Gastrocnemius medialis (tissue), 4 donors: ENCODE measurements around the gene GPRIN1. TPM values are rescaled to one million over a fixed set of nuclear protein-coding genes. Genes with fewer than 3 reads are reported as not detected.

Source experiments
- ATAC-seq, 2 donors: fragments of 150-250 bp; one replicate each; pipeline ENCODE4 v1.9.1; 2016
- DNase-seq, 2 donors: peaks; one replicate each; pipeline ENCODE4 v3.0.0-alpha.2; 2019
- H3K27ac ChIP-seq, 4 donors: fragments of 200-600 bp; sonication (generic); 1 replicate in 1 of 4; 2 replicates in 3 of 4; pipeline ENCODE4 v1.5.1; 2016 to 2018; ENCODE audit warnings: mild to moderate bottlenecking in 2 of 4, moderate library complexity in 1 of 4
- H3K27me3 ChIP-seq, 3 donors: fragments of 200-600 bp; sonication (generic) in 2 of 3; 1 replicate in 1 of 3; 2 replicates in 2 of 3; pipeline versions ENCODE4 v1.5.1 to v1.6.0; 2016 to 2019; ENCODE audit warnings: mild to moderate bottlenecking in 1 of 3, moderate library complexity in 1 of 3
- H3K36me3 ChIP-seq, 2 donors: fragments of 200-600 bp; sonication (generic) in 1 of 2; one replicate each; pipeline ENCODE4 v1.5.1; 2017 to 2018
- H3K4me1 ChIP-seq, 2 donors: fragments of 200-600 bp; sonication (generic) in 1 of 2; one replicate each; pipeline ENCODE4 v1.5.1; 2016 to 2017; ENCODE audit warnings: mild to moderate bottlenecking in 2 of 2
- H3K4me3 ChIP-seq, 4 donors: fragments of 200-600 bp; sonication (generic) in 3 of 4; 1 replicate in 1 of 4; 2 replicates in 3 of 4; pipeline ENCODE4 v1.5.1; 2016 to 2019; ENCODE audit warnings: mild to moderate bottlenecking in 2 of 4
- H3K9me3 ChIP-seq, 3 donors: fragments of 200-600 bp; sonication (generic) in 2 of 3; 1 replicate in 1 of 3; 2 replicates in 2 of 3; pipeline ENCODE4 v1.5.1; 2016 to 2019
- POLR2A ChIP-seq, 2 donors: fragments of 450-650 bp; IDR thresholded peaks; one replicate each; pipeline ENCODE4 v1.6.1; 2017; ENCODE audit warnings: antibody characterized with exemption in 2 of 2, mild to moderate bottlenecking in 2 of 2, moderate library complexity in 2 of 2
- in situ Hi-C, 4 donors: fragments of 200-750 bp; cut with MboI; loops; one replicate each; pipeline versions ENCODE4 v1.15.0 to v1.8.0; 2017; ENCODE audit warnings: low sequenced_read_pairs in 4 of 4
- intact Hi-C: fragments of 100-400 bp; cut with DNase I; formaldehyde crosslinking; loops from one replicate; pipeline ENCODE4 v1.15.1; 2023; ENCODE audit warnings: low total_unique reads
- total RNA-seq, 4 donors: library from RNA; depleted of rRNA; stranded (reverse); fragments of >200 nt; gene quantifications; one replicate each; pipeline versions ENCODE4 v1.1.0 to v1.2.3, GENCODE V29; 2016
- TF ChIP-seq, protein P1 (sequence below), 5 experiments: fragments of 450-650 bp in 3 of 5; fragments of 200-600 bp in 2 of 5; sonication (generic) in 2 of 5; IDR thresholded peaks in 4 of 5; conservative IDR thresholded peaks in 1 of 5; 1 replicate in 4 of 5; 2 replicates in 1 of 5; pipeline ENCODE4 v1.5.1; 2016 to 2019; ENCODE audit warnings: antibody characterized with exemption in 5 of 5, mild to moderate bottlenecking in 3 of 5, moderate library complexity in 3 of 5

GPRIN1 gene
- total RNA-seq, 4 donors from 2014 or later, result 0.35 to 0.78 (median 0.47) TPM

DNA sequence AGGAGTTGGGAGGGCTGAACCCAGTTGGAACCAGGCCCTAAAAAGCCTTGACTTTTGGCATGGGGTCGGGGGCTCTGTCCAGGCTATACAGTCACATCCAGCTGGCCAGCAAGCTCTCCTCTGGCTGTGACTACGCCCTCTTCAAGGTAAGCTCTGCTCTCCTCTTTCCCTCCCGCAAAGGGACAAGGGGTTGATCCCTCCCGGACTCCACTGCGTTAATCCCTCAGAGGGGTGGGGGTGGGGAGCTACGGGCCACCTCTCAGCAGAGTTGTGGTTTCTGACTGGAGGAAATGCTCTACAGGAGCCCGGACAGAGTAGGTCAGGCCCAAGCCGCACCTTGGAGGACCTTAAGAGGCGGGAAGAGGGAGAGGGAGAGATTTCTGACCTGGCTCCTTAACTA lies 34.3 kb upstream of the GPRIN1 start:
- H3K36me3 ChIP-seq, result no peaks in the 10 kb centered on the region
- no peak for DNase-seq
- no peak overlapping the region for H3K27ac ChIP-seq
- no peaks in the 10 kb centered on the region for H3K9me3 ChIP-seq
- no peaks in the 10 kb centered on the region for H3K27me3 ChIP-seq
- TF ChIP-seq, protein P1, sequence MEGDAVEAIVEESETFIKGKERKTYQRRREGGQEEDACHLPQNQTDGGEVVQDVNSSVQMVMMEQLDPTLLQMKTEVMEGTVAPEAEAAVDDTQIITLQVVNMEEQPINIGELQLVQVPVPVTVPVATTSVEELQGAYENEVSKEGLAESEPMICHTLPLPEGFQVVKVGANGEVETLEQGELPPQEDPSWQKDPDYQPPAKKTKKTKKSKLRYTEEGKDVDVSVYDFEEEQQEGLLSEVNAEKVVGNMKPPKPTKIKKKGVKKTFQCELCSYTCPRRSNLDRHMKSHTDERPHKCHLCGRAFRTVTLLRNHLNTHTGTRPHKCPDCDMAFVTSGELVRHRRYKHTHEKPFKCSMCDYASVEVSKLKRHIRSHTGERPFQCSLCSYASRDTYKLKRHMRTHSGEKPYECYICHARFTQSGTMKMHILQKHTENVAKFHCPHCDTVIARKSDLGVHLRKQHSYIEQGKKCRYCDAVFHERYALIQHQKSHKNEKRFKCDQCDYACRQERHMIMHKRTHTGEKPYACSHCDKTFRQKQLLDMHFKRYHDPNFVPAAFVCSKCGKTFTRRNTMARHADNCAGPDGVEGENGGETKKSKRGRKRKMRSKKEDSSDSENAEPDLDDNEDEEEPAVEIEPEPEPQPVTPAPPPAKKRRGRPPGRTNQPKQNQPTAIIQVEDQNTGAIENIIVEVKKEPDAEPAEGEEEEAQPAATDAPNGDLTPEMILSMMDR (IDR thresholded peaks at IDR 0.05 in 4 of 5, conservative IDR thresholded peaks at IDR 0.05 in 1 of 5), result no peak
- TF ChIP-seq POLR2A (IDR thresholded peaks at IDR 0.05), result no peak
- in situ Hi-C loops, result no loop called here
- intact Hi-C loops, result loop anchor here (10.0 kb wide), 1 partner anchor 259 kb away; the partner anchor contains the start of genes HIGD2A and NOP16
- ATAC-seq, result no peak
- H3K4me1 ChIP-seq, result peaks cover 17 to 19% of the 10 kb centered on the region in 2 donors
- no peak overlapping the region for H3K4me3 ChIP-seq

DNA sequence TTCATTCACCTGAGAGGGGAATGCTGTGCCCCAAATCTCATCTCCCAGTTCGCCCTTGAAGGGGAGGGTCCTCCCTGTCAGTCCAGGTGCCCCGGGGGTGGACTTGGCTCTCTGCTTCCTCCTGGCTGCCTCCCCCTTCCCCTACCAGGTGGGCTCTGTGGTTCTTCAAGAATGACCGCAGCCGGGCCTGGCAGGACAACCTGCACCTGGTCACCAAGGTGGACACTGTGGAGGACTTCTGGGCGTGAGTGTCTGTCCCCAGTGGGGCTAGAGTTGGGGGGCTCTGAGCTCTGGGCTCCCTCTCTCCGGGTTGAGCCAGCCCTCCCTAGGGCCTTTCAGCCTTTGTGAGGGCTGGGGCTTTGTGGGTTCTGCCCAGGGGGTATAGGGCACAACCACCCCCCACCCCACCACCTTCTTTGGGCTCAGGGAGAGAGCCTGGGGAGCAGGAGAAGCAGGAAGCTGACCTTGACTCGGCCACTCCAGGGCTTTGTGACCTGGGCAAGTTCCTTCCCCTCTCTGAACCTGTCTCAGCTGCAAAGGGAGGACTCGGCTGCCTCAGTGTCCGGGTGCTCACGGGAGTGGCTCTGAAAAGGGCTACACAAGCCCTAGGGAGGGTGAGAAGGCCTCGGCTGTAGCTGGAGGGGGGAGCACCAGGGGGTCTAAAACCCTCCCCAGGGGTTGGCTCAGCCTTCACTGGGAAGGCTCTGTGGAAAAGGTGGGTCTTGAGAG lies 33.7 kb upstream of the GPRIN1 start:
- Histone ChIP-seq H3K27ac (no peak overlapping the region), H3K4me1 (peaks cover 16 to 19% of the 10 kb centered on the region in 2 donors), H3K9me3 (no peaks in the 10 kb centered on the region), H3K27me3 (no peaks in the 10 kb centered on the region), H3K4me3 (no peak overlapping the region), H3K36me3 (no peaks in the 10 kb centered on the region)
- TF ChIP-seq, protein P1 (IDR thresholded peaks at IDR 0.05 in 4 of 5, conservative IDR thresholded peaks at IDR 0.05 in 1 of 5), result no peak
- TF ChIP-seq POLR2A (IDR thresholded peaks at IDR 0.05), result no peak
- ATAC-seq (no peak), DNase-seq (no peak)
- in situ Hi-C loops, result no loop called here
- intact Hi-C loops, result loop anchor here (10.0 kb wide), 1 partner anchor 259 kb away; the partner anchor contains the start of genes HIGD2A and NOP16

DNA sequence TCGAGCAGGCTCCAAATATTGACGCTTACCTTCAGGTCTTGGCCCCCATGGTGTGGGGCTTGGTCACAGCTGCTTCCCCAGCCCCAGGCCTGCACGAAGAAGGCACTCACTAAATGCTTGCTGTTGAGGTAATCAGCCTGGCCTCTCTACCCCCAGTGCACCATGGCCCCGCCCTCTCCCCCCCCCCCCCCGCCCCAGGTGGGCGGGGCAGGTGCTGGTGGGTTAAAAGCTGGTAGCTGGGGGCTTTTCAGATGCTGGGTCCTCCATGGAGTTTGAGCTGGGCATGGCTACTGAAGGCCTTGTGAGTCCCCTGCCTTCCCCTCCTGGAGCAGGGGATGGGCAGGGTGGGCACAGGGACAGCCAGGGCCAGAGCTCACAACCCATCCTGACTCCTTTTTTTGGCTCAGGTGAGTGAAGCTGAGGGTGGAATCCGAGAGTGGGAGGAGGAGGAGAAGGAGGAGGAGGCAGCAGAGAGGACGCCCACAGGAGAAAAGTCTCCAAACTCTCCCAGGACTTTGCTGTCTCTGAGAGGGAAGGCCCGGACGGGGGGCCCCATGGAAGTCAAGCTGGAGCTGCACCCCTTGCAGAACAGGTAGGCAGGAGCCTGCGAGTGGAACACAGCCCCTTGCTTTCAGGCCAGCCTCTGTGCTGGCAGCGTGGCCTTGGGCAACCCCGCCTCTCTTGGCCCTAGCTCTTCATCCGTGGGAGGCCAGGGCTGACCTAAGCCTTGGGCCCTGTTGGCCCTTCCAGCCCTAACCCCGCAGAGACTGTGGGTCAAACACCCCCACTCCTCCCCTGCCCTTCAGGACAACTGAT lies 32.9 kb upstream of the GPRIN1 start:
- TF ChIP-seq POLR2A (IDR thresholded peaks at IDR 0.05), result no peak
- TF ChIP-seq, protein P1 (IDR thresholded peaks at IDR 0.05 in 4 of 5, conservative IDR thresholded peaks at IDR 0.05 in 1 of 5), result no peak
- peaks cover 8 to 13% of the 10 kb centered on the region in 2 donors for H3K4me1 ChIP-seq
- H3K27ac ChIP-seq, result no peak overlapping the region
- no peaks in the 10 kb centered on the region for H3K36me3 ChIP-seq
- DNase-seq (no peak), ATAC-seq (no peak)
- intact Hi-C loops (loop anchor here (10.0 kb wide), 1 partner anchor 258 kb away; the partner anchor contains the start of genes HIGD2A and NOP16), in situ Hi-C loops (no loop called here)
- no peaks in the 10 kb centered on the region for H3K9me3 ChIP-seq
- no peak overlapping the region for H3K4me3 ChIP-seq
- H3K27me3 ChIP-seq, result no peaks in the 10 kb centered on the region

DNA sequence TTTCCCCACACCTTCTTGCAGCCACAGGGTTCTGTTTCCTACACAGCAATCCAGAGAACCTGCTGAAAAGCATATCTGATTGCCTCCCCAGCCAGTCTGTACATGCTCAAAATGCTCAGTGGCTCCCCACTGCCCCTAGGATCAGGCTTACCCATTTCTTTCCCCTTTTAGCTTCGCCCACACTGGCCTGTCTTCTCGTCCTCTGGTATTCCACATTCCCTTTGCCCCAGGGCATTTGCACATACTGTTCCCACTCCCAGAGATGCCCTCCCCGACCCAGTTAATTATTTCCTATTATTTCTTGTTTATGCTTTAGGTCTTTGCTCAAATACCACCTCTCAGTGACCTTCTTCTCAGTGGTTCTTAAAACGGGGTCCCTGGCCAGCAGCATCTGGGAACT lies 30.7 kb upstream of the GPRIN1 start:
- H3K27me3 ChIP-seq, result no peaks in the 10 kb centered on the region
- no peak overlapping the region for H3K4me3 ChIP-seq
- H3K27ac ChIP-seq, result peak overlapping the region; percentile 47 to 73 (median 61)
- TF ChIP-seq, protein P1 (IDR thresholded peaks at IDR 0.05 in 4 of 5, conservative IDR thresholded peaks at IDR 0.05 in 1 of 5), result no peak
- H3K36me3 ChIP-seq, result no peaks in the 10 kb centered on the region
- DNase-seq (no peak), ATAC-seq (no peak)
- H3K9me3 ChIP-seq, result no peaks in the 10 kb centered on the region
- intact Hi-C loops, result loop anchor here (10.0 kb wide), 1 partner anchor 256 kb away; the partner anchor contains the start of genes HIGD2A and NOP16
- in situ Hi-C loops, result no loop called here
- peaks cover 0 to 7% of the 10 kb centered on the region in 2 donors for H3K4me1 ChIP-seq
